ENCODE results near the gene EFEMP2.
A peak's percentile ranks its signal among the peaks of the same experiment; 100 is the strongest.
"Not testable (repeated sequence)": the region's sequence is repeated elsewhere in the genome, so short reads cannot be mapped to it uniquely, and the experiment has no call there.

Gene EFEMP2

GRCh38 chr11:65851083-65851579 lies 21.5 kb downstream of the EFEMP2 start:
- no peak overlapping the region for H3K4me3 ChIP-seq (ENCODE audit: low read depth, low read length)
- peak; percentile 33 for DNase-seq (ENCODE audit: low read depth)

GRCh38 chr11:65850217-65851082 lies 22.1 kb downstream of the EFEMP2 start:
- DNase-seq (ENCODE audit: low read depth), result peak; percentile 5
- H3K4me3 ChIP-seq (ENCODE audit: low read depth, low read length), result no peak overlapping the region
- no peak for TF ChIP-seq CTCF (conservative IDR thresholded peaks at IDR 0.05; ENCODE audit: low read depth, low read length)

More at GRCh38 chr11:65851083-65851579, 21.5 kb downstream of the EFEMP2 start:
- peak; percentile 63 for TF ChIP-seq CTCF (conservative IDR thresholded peaks at IDR 0.05; ENCODE audit: low read depth, low read length)

GRCh38 chr11:65849771-65850216 lies 22.8 kb downstream of the EFEMP2 start:
- peak; percentile 4 for DNase-seq (ENCODE audit: low read depth)
- no peak for TF ChIP-seq CTCF (conservative IDR thresholded peaks at IDR 0.05; ENCODE audit: low read depth, low read length)
- no peak overlapping the region for H3K4me3 ChIP-seq (ENCODE audit: low read depth, low read length)

- no peak overlapping the region for H3K4me3 ChIP-seq (ENCODE audit: low read depth, low read length)
- no peak for TF ChIP-seq CTCF (conservative IDR thresholded peaks at IDR 0.05; ENCODE audit: low read depth, low read length)
- no peak for DNase-seq (ENCODE audit: low read depth)
These were observed 23.2 kb downstream of the EFEMP2 start for GRCh38 chr11:65849366-65849765.

- not testable (repeated sequence) for DNase-seq (ENCODE audit: low read depth); H3K4me3 ChIP-seq (ENCODE audit: low read depth, low read length)
These were observed 23.9 kb downstream of the EFEMP2 start for GRCh38 chr11:65848693-65849092.

- no peak for TF ChIP-seq CTCF (conservative IDR thresholded peaks at IDR 0.05; ENCODE audit: low read depth, low read length)
- DNase-seq (ENCODE audit: low read depth), result no peak
- no peak overlapping the region for H3K4me3 ChIP-seq (ENCODE audit: low read depth, low read length)
These were observed 24.9 kb downstream of the EFEMP2 start for GRCh38 chr11:65847746-65848145.

- H3K4me3 ChIP-seq (ENCODE audit: low read depth, low read length), result no peak overlapping the region
- TF ChIP-seq CTCF (conservative IDR thresholded peaks at IDR 0.05; ENCODE audit: low read depth, low read length), result no peak
- DNase-seq (ENCODE audit: low read depth), result no peak
These were observed 28.2 kb downstream of the EFEMP2 start for GRCh38 chr11:65844231-65844872.

Data from choroid plexus epithelial cell (primary cell).